Suprapubic skin (tissue), 4 donors: ENCODE results near the gene MAP7.

Experiments used
- CTCF ChIP-seq, 2 donors: fragments of 200-600 bp in 1 of 2; fragments of 450-650 bp in 1 of 2; sonication (generic) in 1 of 2; IDR thresholded peaks; one replicate each; pipeline ENCODE4 v1.5.1; 2016 to 2019; ENCODE audit warnings: antibody characterized with exemption in 2 of 2, mild to moderate bottlenecking in 1 of 2, moderate library complexity in 1 of 2
- EP300 ChIP-seq: sonication (generic); formaldehyde crosslinking; IDR thresholded peaks from one replicate; pipeline ENCODE4 v1.6.1; 2017; ENCODE audit warnings: antibody characterized with exemption
- POLR2A ChIP-seq, 2 donors: fragments of 450-650 bp; IDR thresholded peaks; one replicate each; pipeline ENCODE4 v1.6.1; 2017; ENCODE audit warnings: antibody characterized with exemption in 2 of 2, mild to moderate bottlenecking in 2 of 2, moderate library complexity in 2 of 2
- POLR2AphosphoS5 ChIP-seq, 3 donors: sonication (generic); formaldehyde crosslinking; IDR thresholded peaks; one replicate each; pipeline ENCODE4 v1.6.1; 2017; ENCODE audit warnings: antibody characterized with exemption in 3 of 3

DNA sequence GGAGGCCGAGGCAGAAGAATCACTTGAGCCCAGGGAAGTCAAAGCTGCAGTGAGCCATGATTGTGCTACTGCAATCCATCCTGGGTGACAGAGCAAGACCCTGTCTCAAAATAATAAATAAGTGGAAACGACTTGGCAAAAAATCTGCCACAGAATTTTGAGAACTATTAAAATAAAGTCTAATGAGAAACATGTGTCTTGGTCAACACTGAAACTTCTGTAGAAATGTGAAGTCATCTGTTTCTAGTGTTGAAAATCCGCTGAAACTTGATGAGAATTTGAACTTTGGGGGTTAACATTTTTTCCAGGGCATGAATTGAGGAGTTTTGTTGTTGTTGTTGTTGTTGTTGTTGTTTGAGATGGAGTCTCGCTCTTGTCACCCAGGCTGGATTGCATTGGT lies 231.5 kb downstream of the MAP7 start:
- no peak for TF ChIP-seq POLR2A (IDR thresholded peaks at IDR 0.05)
- no peak for TF ChIP-seq POLR2AphosphoS5 (IDR thresholded peaks at IDR 0.05)
- TF ChIP-seq CTCF (IDR thresholded peaks at IDR 0.05): no peak
- no peak for TF ChIP-seq EP300
